ENCODE results near the gene STPG3. TPM values are rescaled to one million over a fixed set of nuclear protein-coding genes. Genes with fewer than 3 reads are reported as not detected.
A peak's percentile ranks its signal among the peaks of the same experiment; 100 is the strongest.
"Not testable (repeated sequence)": the region's sequence is repeated elsewhere in the genome, so short reads cannot be mapped to it uniquely, and the experiment has no call there.

The STPG3 gene
- total RNA-seq, 2 donors from 2014 or later = not detected

- intact Hi-C loops (cut with DNase I) = no loop called here
- no peak for DNase-seq (ENCODE audit: low spot score)
Observed at GRCh38 chr9:137255448-137256114, 4.5 kb downstream of the STPG3 start.

DNA sequence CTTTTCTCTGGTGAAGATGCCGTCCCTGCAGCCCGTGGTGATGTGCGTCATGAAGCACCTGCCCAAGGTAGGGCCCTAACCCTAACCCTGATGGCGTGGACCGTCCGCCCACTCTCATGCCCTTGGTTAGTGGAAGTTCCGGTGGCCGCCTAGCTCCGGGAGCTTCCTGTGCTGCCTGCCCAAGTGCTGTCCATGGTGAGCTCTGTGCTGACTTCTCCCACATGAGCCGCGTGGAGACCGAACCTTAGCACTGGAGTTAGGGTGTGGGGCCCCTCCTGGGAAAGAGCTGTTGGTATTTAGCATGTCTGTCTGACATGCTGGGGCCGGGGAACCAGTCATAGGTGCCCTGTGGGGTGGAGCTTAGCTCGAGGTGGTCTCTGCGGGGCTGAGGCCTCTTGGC lies 5.3 kb downstream of the STPG3 start:
- DNase-seq (ENCODE audit: low spot score) = no peak
- intact Hi-C loops (cut with DNase I) = no loop called here

- intact Hi-C loops (cut with DNase I) = loop anchor here in 1 of 2 donors (1.0 kb wide), 1 partner anchor 28 kb away; no protein-coding TSS in a partner anchor
- DNase-seq (ENCODE audit: low spot score) = no peak
Observed at GRCh38 chr9:137256856-137257255, 5.8 kb downstream of the STPG3 start.

GRCh38 chr9:137262173-137262908 lies 11.3 kb downstream of the STPG3 start:
- DNase-seq (ENCODE audit: low spot score); intact Hi-C loops (cut with DNase I): not testable (repeated sequence)

GRCh38 chr9:137262909-137263285 lies 11.8 kb downstream of the STPG3 start:
- no peak for DNase-seq (ENCODE audit: low spot score)
- intact Hi-C loops (cut with DNase I) = no loop called here

DNA sequence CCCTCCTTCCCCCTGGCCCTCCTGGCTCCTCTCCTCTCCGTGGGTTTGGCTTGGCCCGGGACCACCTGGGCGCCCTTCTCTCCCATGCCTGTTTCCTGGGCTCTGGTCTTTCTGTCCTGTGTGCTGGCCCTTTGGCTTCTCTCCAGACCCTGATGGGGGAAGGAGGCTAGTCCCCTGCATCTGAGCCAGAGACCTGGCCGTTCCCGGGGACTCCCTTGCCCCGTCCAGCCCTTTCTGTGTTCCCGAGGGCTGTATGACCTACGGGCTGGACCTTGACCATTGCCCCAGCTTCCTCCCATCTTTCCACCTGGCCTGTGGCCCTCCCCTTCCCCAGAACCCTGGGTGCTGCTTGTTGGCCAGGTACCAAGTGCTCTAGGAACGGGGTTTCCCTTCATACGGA lies 12.4 kb downstream of the STPG3 start:
- no peak for DNase-seq (ENCODE audit: low spot score)
- intact Hi-C loops (cut with DNase I) = no loop called here

GRCh38 chr9:137264067-137264466 lies 13.0 kb downstream of the STPG3 start:
- no peak for DNase-seq (ENCODE audit: low spot score)

DNA sequence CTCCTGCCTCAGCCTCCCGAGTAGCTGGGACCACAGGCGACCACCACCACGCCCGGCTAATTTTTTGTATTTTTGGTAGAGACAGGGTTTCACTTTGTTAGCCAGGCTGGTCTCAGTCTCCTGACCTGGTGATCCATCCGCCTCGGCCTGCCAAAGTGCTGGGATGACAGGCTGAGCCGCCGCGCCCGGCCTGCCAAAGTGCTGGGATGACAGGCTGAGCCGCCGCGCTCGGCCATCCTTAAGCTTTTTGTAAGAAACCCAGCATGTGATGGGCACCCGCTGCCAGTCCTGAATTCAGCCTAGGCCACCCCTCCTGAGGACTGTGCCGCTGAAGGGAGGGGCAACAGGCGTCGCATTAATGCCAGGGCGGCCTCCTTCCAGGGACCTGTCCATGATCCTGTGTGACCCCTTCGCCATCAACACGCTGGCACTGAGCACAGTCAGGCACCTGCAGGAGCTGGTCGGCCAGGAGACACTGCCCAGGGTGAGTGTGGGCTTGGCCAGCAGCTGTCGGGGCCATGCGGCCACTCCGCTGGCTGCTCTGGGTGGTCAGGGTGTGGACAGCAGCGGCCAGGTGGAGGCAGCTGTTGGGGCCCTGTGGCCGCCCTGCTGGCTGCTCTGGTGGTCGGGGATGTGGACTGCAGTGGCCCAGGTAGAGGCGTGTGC lies 14.5 kb downstream of the STPG3 start:
- intact Hi-C loops (cut with DNase I) = no loop called here
- DNase-seq (ENCODE audit: low spot score) = peak; percentile 74

More at GRCh38 chr9:137264067-137264466, 13.0 kb downstream of the STPG3 start:
- intact Hi-C loops (cut with DNase I) = no loop called here

DNA sequence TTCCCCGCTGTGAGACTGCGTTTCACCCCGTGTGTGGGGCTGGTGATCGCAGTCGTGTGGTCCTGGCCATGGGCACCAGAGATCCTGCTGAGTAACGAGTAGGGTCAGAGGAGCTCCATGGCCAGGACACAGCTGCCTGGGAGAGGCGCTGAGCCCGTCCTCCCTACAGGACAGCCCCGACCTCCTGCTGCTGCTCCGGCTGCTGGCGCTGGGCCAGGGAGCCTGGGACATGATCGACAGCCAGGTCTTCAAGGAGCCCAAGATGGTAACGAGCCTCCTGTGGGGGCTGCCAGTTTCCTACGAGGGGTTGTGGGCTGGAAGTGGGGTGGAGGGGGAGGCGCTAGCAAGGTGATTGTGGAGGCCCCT lies 15.1 kb downstream of the STPG3 start:
- no peak for DNase-seq (ENCODE audit: low spot score)
- intact Hi-C loops (cut with DNase I) = no loop called here

DNA sequence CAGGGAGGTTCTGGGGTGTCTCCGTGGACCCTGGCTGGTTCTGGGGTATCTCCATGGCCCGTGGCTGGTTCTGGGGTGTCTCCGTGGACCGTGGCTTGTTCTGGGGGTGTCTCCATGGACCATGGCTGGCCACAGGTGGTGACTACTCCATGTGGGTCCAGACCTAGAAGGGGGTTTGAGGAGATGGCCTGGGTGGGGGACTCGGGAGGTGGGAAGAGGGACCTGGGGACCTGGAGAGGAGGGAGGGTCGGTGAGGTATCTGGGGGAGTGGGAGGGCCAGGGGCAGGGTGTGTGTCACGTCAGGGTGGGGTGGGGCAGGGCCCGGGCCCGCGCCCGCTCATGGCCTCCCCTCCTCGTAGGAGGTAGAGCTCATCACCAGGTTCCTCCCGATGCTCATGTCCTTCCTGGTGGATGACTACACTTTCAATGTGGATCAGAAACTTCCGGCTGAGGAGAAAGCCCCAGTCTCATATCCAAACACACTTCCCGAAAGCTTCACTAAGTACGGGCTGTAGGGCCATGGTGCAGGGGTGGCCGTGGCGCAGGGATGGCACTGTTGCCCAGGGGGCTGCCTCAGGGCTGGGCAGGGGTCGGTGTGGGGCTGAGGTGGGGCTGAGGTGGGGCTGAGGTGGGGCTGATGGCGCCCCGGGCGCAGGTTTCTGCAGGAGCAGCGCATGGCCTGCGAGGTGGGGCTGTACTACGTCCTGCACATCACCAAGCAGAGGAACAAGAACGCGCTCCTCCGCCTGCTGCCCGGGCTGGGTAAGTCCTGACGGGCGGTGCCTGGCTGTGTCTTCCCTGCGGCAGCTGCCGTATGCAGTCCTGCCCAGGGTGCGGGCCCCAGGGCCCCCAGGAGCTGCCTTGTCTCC lies 15.7 kb downstream of the STPG3 start:
- intact Hi-C loops (cut with DNase I) = no loop called here
- peak; percentile 68 for DNase-seq (ENCODE audit: low spot score)

- intact Hi-C loops (cut with DNase I) = no loop called here
- DNase-seq (ENCODE audit: low spot score) = no peak
Observed at GRCh38 chr9:137267933-137268355, 16.9 kb downstream of the STPG3 start.

- no peak for DNase-seq (ENCODE audit: low spot score)
- intact Hi-C loops (cut with DNase I) = no loop called here
Observed at GRCh38 chr9:137268538-137269201, 17.6 kb downstream of the STPG3 start.

- intact Hi-C loops (cut with DNase I) = no loop called here
- DNase-seq (ENCODE audit: low spot score) = no peak
Observed at GRCh38 chr9:137269231-137269772, 18.2 kb downstream of the STPG3 start.

GRCh38 chr9:137270929-137271695 lies 20.0 kb downstream of the STPG3 start:
- intact Hi-C loops (cut with DNase I) = no loop called here
- DNase-seq (ENCODE audit: low spot score) = no peak

DNA sequence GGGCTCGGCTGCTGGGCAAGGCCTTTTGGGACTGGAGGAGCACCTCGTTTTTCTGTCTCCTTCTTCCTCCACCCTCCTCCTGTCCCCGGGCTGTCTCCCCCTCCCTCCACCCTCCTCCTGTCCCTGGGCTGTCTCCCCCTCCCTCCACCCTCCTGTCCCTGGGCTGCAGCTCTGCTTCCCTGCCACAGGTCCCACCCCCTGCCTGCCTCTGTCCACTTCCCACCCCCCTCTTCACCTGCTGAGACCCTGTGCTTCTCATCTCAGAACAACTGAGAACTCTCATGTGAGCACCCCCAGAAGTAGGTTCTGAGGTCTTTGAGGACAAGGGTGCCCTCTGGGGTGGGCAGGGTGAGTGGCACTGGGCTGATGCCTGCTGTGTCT lies 20.6 kb downstream of the STPG3 start:
- intact Hi-C loops (cut with DNase I) = no loop called here
- DNase-seq (ENCODE audit: low spot score) = no peak

DNA sequence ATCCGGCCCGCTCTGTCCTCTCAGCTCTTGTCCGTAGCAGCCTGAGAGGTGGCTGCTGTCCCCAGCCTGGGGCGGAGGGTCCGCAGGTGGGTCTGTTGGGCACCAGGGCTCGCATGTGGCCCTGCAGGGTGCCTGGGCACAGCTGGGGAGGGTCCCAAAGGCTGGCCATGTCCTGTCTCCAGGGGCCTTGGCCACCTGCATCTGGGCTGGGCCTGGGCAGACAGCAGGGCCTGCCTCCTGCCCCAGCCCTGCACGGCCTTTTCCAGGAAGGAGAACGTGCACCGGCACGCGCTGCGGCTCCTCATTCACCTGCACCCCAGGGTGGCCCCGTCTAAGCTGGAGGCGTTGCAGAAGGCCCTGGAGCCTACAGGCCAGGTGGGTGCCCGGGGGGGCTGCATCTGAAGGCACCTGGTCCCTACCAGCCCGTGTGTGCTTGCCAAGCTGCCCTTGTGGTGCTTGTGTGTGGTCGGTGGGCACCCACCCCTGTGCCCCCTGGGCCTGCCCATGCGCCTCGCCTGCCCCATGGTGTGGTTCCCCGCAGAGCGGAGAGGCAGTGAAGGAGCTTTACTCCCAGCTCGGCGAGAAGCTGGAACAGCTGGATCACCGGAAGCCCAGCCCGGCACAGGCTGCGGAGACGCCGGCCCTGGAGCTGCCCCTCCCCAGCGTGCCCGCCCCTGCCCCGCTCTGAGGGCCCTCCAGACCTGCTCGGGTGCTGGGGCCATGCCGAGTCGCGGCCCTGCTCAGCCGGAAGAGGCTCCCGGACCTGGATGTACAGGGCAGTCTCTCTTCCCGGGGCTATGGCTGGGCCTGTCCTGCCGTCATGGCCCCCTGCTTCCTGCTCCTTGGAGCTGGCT lies 21.4 kb downstream of the STPG3 start:
- DNase-seq (ENCODE audit: low spot score) = no peak
- intact Hi-C loops (cut with DNase I) = no loop called here

- intact Hi-C loops (cut with DNase I) = no loop called here
- DNase-seq (ENCODE audit: low spot score) = no peak
Observed at GRCh38 chr9:137273095-137273490, 22.0 kb downstream of the STPG3 start.

Data from posterior vena cava (tissue), 2 donors.